Activated CD8-positive, alpha-beta memory T cell treated with anti-CD3 and anti-CD28 coated beads, Interleukin-2, amount 50 U/mL, for 48 hours (primary cell): ENCODE measurements around the gene OBSL1.

Experiments
- DNase-seq: peaks from one replicate; pipeline ENCODE4 v3.0.0-alpha.2; 2020

The OBSL1 gene

DNA sequence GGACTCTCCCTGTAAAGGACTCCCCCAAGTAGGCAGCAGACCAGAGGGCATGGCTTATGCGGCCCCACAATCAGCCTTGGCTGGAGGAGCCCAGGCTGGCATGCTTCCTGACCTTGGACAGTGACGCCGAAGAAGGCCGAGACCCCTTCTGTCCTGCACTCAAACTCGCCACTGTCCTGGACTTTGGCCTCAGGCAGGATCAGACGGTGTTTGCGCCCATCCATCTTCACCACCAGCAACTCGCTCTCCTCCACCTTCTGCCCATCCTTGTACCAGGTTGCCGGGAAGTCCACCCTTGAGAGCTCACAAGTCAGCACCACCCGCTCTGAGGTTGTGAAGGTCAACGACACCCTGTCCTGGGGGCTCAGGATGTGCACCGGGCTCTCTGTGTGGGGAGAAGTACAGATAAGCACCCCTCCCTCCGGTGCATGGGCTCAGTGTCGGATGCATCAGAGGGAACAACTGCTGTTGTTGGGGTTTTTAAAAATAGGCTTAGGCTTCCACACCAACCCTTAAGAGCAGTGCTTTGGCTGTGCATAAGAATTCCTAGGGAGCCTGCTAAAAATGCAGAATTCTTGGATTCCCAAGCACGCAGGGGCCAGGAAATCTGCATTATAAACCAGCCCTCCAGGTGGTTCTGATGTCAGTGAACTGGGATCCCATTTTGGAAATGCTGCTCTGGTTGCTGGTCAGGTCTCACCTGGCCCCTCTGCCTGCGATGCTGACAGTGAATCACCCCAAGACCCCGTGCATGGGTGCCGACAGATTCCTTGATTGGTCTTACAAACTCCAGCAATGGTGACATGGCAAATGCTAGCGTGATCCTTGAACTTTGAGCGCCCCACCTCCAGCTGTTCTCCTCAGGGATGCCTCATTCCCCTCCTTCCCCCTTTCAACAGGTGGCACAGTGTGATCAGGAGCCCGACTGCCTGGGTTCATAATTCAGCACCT, 5.9 kb downstream of the OBSL1 start:
- DNase-seq = no peak

GRCh38 chr2:219563271-219563928, 7.9 kb downstream of the OBSL1 start:
- no peak for DNase-seq

DNA sequence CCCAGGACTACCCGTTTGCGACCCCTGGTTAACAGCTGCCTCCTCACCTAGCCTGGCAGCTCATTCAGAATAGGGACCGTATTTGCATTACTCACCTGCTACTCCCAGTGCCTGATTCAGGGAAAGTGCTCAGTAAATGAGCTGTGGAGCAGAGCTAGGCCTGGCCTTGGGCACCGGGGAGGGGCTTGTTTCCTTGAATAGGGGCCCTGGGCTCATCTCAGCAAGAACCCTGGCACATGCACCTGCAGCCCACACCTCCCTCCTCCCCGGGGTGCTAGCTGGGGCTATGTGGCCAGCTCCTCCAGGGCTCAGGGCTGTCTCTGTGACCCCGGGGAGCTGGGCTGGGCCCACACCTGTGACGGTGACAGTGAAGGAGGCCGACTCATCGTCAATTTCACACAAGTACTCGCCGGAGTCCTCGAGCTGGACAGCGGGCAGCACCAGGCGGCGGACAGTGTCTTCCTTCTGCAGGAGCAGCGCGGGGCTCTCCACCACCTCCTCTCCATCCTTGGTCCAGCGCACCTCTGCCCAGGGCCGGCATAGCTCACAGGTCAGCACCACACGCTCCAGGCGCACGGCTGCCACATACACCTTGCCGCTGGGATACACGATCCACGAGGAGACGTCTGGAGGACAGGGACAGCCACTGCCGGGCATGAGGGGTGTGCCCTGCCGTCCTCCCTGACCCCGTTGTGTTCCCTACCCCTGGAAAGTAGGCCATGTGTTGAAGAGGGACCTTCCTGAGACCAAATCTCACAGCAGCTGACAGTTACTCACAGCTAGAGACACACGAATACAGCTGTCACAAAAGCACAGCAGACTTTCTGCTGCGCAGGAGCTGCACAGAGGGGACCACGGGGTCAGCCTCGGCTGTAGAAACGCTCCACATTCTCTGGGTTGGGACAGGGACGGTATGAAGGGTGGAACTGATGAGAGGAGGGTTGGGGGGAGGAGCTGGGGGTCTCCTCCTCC, 9.0 kb downstream of the OBSL1 start:
- no peak for DNase-seq

DNA sequence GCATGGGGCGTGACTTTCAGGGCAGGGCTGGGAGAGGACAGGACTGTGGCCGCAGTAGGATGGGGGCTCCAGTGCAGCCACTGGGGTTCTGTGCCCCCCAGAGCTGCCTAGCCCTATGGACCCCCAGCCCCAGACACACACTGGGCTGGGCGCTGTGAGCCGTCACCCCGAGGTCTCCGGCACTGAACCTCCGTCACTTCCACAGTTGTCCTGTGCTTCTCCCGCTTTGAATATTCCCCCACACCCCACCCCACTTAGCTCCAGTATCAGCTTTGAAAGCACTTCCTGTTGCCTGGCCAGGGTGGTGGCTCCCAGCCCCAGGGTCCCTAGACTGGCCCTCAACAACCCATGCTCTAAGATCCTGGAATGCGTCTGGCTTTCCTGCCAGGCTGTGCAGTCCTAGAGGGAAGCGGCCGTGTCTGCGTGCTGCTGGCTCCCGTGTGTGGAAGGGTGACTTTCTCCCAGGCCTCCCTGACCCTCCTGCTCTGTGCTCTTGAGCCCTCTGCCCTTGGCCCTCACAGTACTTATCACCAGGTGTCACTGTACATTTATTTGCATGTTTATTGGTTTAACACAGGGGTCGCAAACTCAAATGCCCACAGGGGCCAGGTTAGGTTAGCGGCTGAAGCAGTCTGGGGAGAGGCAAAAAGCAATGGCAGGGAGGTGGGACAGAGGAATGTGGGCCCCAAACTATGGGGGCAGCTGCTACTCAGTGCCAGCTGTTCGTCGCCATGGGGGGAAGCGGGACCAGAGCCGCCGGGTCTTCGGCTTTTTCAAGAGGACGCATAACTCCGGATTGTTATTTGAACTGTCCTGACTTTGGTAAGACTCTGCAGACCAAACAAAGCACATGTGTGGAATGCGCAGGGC, 9.9 kb downstream of the OBSL1 start:
- DNase-seq = no peak

DNA sequence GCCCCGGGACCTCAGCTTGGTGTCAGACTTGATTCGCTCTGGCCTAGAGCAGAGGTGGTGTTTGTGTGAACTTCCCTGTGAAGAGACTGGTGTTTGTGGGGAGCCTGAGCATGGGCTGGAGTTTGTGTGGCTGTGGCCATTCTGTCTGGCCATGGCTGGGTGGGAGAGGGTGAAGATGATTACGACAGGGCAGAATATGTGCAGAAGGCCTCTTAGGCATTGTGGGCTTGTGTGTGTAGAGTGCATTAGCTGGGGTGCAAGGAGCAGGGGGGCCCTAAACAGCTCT, 10.5 kb downstream of the OBSL1 start:
- DNase-seq = no peak

- peak; percentile 59 for DNase-seq
Observed at GRCh38 chr2:219560037-219560892, 11.1 kb downstream of the OBSL1 start.

- no peak for DNase-seq
Observed at GRCh38 chr2:219559156-219559915, 12.0 kb downstream of the OBSL1 start.

DNA sequence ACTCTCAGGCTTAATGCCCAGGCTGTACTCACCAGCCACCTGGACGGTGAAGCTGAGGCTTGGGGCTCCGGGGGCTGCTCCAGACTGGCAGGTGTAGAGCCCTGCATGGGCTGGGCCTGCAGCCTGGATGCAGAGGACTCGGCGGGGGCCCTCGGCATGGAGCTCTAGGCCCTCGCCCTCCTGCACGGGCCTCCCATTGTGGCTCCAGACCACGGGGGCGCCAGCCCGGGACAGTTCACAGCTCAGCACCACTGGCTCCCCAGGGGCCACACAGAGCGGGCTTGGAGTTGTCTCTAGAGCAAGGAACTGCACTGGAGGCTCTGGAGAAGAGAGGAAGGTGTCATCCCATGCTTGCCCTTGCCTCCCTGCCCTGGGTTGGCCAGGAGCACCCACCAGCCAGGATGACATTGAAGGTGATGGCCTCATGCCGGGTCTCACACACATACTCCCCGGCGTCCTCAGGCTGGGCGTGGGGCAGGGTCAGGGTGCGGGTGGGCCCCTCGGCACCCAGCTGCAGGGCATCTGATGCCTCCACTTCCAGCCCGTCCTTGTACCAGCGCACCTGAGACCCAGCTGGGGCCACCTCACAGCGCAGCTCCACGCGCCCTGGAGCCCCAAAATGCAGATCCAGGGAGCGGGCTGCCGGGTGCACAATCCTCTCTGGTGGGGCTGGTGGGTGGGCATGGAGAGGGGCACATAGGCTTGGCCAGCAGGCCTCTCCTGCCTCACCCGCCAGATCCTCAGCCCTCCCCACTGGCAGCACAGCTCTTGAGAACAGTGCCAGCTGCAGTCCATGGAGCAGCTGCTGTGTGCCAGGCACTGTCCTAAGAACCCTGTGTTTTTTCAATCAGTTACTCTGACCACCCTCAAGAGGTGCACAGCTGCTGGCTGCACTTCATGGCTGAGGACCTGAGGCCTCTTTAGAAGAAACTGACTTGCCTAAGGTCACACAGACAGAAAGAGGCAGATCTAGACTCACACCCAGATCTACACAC, 13.3 kb downstream of the OBSL1 start:
- no peak for DNase-seq

GRCh38 chr2:219557320-219557719, 14.0 kb downstream of the OBSL1 start:
- DNase-seq = no peak

DNA sequence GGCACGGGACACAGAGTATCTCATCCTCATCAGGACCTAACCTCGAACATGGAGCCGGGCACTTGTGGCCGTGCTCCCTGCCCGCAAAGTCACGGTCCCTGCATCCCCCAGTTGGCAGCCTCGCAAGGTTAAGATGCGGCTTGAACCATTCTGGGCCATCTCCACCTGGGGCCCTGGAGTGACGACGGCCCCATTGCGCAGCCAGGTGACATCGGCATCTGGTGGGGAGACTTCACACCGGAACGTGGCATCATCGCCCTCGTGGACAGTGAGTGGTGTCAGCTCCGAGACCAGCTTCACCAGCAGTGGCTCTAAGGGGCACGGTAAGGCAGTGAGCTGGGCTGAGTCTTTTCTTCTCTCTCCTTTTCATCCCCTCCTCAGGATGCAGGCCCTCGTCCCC, 14.9 kb downstream of the OBSL1 start:
- no peak for DNase-seq

DNA sequence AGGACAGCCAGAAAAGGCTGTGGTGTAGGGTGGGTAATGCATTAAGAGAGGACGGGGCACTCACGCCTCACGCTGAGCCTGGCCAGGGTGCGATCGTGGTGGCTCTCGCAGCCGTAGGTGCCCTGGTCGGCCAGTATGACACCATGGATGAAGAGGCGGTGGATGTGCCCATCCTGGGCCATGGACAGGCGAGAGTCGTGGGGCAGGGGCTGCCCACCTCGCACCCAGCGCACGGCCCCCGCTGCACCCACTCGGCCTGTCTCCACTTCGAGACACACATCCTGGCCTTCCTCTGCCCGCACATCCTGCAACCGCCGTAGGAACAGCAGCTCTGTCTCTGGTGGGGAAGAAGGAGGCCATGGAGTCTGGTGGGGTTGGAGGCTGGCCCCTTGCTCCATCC, 15.4 kb downstream of the OBSL1 start:
- DNase-seq = no peak

GRCh38 chr2:219554350-219554749, 17.0 kb downstream of the OBSL1 start:
- no peak for DNase-seq

GRCh38 chr2:219553463-219553963, 17.8 kb downstream of the OBSL1 start:
- DNase-seq = no peak

DNA sequence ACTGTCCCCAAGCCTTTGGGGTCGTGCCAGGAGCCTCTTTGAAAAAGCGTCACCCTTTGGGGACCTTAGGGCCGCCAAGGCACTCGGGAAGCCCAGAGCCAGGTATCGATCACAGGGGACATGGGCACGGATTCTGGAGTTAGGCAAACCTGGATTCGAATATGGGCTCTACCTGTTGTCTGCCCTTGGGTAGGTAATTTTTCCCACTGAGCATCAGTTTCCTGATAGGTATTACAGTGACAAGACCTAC, 18.2 kb downstream of the OBSL1 start:
- no peak for DNase-seq

DNA sequence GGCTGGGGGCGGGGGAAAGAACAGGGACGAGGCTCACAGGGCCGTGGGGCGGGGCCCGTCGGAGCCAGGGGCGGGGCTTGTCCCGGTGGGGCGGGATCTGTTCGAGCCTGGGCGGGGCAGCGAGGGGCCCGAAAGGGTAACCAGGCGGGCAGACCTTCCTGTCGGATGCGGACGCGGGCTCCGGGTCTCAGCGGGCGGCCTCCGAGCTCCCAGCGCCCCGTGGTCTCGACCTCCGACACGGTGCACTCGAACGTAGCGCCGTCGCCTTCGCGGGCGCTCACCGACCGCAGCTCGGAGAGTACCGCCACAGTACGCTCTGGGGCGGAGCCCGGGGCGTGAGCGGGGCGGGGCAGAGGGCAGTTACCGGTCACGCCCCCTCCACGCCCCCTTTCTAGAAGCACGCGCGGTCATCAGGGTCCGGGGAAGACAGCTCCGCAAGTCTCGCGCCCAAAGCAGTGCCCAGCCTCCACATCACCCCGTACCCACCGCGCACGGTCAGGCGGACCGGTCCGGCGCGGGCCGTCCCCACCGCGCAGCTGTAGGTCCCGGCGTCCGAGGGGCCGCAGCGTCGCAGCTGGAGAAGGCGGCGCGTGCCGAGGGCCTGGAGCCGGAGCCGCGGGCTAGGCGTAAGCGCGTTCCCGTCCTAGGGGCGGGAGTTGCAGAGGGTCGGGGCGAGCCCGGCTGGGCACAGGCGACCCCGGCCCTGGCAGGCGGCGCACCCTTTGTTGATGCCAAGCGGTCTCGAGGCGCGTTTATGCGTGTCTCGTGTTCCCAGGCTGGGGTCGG, 18.8 kb downstream of the OBSL1 start:
- peak; percentile 90 for DNase-seq

DNA sequence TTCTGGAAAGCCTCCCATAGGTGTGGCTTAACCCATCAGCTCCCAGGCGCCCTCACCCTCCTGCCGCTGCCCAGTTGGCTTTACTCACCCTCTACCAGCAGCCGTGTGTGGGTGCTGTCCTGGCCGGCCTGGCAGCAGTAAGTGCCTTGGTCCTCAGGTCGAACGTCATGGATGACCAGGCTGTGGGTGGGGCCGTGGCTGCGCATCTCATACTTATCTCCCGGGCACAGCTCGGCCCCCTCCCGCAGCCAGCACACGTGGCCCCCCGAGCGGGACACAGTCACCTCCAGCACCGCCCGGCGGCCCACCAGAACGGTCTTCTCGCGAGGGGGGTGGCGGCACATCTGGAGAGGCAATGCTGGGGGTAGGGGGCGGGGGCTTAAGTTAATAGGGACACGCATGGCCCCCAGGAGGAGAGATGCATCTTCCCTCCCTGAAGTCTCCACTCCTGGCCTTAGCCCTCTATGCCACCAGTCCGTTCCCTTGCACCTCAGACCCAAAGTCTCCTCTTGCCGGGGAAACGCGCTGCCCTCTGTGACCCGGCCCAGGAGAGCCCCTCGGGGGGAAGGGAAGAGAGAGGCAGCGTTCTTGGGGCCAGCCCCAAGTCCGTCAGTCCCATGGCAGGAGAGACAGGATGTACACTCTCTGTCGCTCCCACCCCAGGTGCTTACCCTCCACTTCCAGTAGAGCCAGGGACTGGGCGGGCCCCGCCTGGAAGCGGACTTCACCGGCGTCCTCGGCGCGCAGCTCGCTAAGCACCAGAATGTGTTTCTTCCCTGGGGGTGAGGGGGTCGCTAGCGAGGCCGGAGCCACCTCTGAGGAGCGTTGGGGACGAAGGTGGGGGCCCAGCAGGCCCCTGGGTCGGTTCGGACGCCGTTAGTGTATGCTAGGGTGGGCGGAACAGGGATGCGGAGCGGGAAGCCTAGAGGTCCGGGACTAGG, 19.6 kb downstream of the OBSL1 start:
- DNase-seq = no peak

GRCh38 chr2:219549619-219550018, 21.7 kb downstream of the OBSL1 start:
- no peak for DNase-seq
